ENCODE data around the gene ENO3. TPM values are rescaled to one million over a fixed set of nuclear protein-coding genes. Genes with fewer than 3 reads are reported as not detected.
A peak's percentile ranks its signal among the peaks of the same experiment; 100 is the strongest.

Gene ENO3
- total and polyA plus RNA-seq, 12 donors, result 1.6 to 76.6 (median 5.3) TPM

DNA sequence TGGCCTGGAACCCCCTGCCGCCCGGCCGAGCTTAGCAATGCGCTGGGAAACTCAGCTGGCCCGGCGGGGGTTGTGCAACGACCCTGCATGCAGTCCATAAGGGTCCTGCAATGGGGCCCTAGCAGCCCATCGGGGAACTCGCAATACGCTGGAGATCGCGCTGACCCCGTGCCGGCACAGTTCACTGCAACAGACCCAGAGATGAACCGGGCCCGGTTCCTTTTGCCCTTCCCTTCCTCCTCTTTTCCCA lies 11.4 kb upstream of the ENO3 start:
- Histone ChIP-seq H3K4me1 (replicated peaks in 1 of 2) (peaks cover 17 to 30% of the 10 kb centered on the region in 2 donors), H3K36me3 (replicated peaks in 1 of 2) (peaks cover 0 to 39% of the 10 kb centered on the region in 2 donors), H3K27ac (peak overlapping the region; percentile 49 to 93 (median 90)), H3K9me3 (replicated peaks in 1 of 3) (no peaks in the 10 kb centered on the region), H3K4me3 (peak overlapping the region; percentile 21 to 95 (median 80)), H3K27me3 (no peaks in the 10 kb centered on the region)
- intact Hi-C loops (cut with DNase I), result loop anchor here (5.0 to 10.0 kb wide), 2 partner anchors 45 to 58 kb away; partner anchors contain the start of genes CAMTA2 (in 1 of the 2), INCA1 (in 1 of the 2) and KIF1C (in 1 of the 2)
- peak in 3 of 7 donors; percentile 54 to 73 (median 61) for DNase-seq
- WGBS, 4 donors, result 0 to 1% (median 0%) methylated on average over 1 to 16 of the region's 16 CpGs
- no peak for TF ChIP-seq POLR2A (IDR thresholded peaks at IDR 0.05)
- TF ChIP-seq, protein P1, sequence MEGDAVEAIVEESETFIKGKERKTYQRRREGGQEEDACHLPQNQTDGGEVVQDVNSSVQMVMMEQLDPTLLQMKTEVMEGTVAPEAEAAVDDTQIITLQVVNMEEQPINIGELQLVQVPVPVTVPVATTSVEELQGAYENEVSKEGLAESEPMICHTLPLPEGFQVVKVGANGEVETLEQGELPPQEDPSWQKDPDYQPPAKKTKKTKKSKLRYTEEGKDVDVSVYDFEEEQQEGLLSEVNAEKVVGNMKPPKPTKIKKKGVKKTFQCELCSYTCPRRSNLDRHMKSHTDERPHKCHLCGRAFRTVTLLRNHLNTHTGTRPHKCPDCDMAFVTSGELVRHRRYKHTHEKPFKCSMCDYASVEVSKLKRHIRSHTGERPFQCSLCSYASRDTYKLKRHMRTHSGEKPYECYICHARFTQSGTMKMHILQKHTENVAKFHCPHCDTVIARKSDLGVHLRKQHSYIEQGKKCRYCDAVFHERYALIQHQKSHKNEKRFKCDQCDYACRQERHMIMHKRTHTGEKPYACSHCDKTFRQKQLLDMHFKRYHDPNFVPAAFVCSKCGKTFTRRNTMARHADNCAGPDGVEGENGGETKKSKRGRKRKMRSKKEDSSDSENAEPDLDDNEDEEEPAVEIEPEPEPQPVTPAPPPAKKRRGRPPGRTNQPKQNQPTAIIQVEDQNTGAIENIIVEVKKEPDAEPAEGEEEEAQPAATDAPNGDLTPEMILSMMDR (IDR thresholded peaks at IDR 0.05), result no peak

DNA sequence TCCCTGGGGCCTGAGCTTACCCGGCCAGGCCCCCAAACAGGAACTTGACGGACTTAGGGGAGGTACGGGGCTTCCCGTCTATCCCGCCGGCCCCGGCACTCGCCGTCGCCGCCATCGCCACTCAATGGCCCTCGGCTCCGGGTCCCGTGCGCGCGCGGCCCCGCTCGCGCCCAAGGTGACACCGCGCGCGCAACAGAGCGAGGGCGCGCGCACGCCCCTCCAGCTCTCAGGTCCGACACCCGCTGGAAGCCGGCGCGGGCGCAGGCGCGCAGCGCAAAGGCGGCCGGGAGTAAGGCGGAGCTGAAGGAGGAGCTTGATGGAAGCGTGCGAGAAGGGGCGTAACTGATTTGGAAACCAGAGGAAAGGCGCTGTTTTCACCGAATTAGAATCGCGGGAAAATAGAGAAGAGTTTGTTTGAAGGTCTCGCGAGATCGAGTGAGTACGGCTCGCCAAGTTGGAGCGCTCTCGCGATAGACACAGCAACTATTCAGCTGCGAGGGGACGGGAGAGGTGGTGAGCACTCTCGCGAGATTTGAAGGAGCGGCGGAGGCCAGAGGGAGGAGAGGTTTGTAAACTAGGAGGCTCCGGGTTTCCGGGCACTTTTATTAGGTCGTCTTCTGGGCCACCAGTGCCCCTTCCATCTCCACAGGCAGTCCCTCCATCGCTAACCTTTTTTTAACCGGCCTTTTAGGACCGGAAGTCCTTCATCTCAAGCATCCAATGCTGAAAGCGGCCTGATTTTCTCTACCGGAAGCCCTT lies 10.9 kb upstream of the ENO3 start, which contains the start of the genes RNF167 and SLC25A11:
Gene RNF167, plus strand, starts transcription at position 473 of the 759 bp plus-strand sequence. CDS start 642 bp downstream, outside the sequence.
Gene SLC25A11, minus strand, starts transcription at position 251 of the 759 bp plus-strand sequence. Its CDS starts 136 bp downstream, at position 115.
- peak in 1 of 2 donors; percentile 56 for TF ChIP-seq POLR2A (IDR thresholded peaks at IDR 0.05)
- TF ChIP-seq, protein P1 (IDR thresholded peaks at IDR 0.05), result no peak
- Histone ChIP-seq H3K4me1 (replicated peaks in 1 of 2) (peaks cover 21 to 34% of the 10 kb centered on the region in 2 donors), H3K36me3 (replicated peaks in 1 of 2) (peaks cover 0 to 44% of the 10 kb centered on the region in 2 donors), H3K9me3 (replicated peaks in 1 of 3) (no peaks in the 10 kb centered on the region), H3K27ac (peak within 1 kb of the TSS; percentile 79 to 93 (median 90)), H3K4me3 (peak within 1 kb of the TSS; percentile 50 to 95 (median 80)), H3K27me3 (no peaks in the 10 kb centered on the region)
- intact Hi-C loops (cut with DNase I), result loop anchor here (5.0 to 10.0 kb wide), 2 partner anchors 45 to 57 kb away; partner anchors contain the start of genes CAMTA2 (in 1 of the 2), INCA1 (in 1 of the 2) and KIF1C (in 1 of the 2)
- DNase-seq, result peak; percentile 94 to 99 (median 98)
- 0 to 1% (median 0%) methylated on average over 32 to 72 of the region's 72 CpGs for WGBS, 4 donors

DNA sequence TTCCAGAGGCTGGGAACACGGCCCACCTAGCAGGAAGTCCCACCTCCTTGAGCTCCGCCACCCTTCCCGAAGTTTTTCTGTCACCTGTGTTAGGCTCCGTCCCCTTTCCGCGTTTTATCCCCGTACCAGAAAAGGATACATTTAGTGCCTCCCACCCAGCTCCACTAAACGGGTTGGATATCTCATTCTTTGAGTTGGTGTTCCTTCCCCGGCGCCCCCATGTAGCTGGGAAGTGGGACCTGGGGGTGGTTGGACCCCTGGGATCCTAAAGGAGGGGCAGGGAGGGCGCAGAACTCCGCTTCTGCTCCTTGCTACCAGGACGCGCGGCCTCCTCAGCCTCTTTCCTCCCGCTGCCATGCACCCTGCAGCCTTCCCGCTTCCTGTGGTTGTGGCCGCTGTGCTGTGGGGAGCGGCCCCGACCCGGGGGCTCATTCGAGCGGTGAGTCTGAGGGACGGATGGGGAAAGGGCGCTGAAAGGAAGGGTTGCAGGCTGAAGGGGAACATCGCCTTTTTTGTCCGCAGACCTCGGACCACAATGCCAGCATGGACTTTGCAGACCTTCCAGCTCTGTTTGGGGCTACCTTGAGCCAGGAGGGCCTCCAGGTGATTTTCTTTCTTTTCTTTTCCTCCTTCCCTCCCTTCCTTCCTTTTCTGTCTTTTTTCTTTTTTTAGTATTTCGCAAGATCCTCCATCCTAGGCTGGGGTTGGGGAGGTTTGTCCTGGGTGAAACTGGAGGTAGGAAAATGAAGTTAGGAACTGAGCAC lies 10.2 kb upstream of the ENO3 start:
- H3K27me3 ChIP-seq, result no peaks in the 10 kb centered on the region
- intact Hi-C loops (cut with DNase I), result no loop called here
- peaks cover 0 to 51% of the 10 kb centered on the region in 2 donors for H3K36me3 ChIP-seq (replicated peaks in 1 of 2)
- H3K4me1 ChIP-seq (replicated peaks in 1 of 2), result peaks cover 28 to 41% of the 10 kb centered on the region in 2 donors
- TF ChIP-seq POLR2A (IDR thresholded peaks at IDR 0.05), result no peak
- TF ChIP-seq, protein P1 (IDR thresholded peaks at IDR 0.05), result no peak
- H3K27ac ChIP-seq, result peak overlapping the region; percentile 79 to 93 (median 90)
- peak overlapping the region; percentile 50 to 95 (median 66) for H3K4me3 ChIP-seq
- DNase-seq, result peak in 6 of 7 donors; percentile 79 to 93 (median 88)
- H3K9me3 ChIP-seq (replicated peaks in 1 of 3), result no peaks in the 10 kb centered on the region
- 0 to 2% (median 1%) methylated on average over 20 to 29 of the region's 29 CpGs for WGBS, 4 donors

DNA sequence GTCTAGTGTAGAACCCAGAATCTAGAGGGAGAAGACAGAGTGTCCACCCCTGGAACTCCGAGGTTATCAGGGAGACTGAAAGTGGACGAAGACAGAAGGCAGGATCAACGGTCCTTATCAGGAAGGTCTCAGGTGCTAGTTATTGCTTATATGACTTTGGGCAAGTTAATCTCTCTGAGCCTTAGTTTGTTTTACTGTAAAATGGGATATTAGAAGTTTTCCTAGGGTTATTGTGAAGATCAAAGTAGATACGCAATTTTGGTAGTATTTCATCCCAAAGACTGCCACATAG lies 9.7 kb upstream of the ENO3 start:
- no peaks in the 10 kb centered on the region for H3K27me3 ChIP-seq
- no peak for DNase-seq
- TF ChIP-seq, protein P1 (IDR thresholded peaks at IDR 0.05), result no peak
- TF ChIP-seq POLR2A (IDR thresholded peaks at IDR 0.05), result no peak
- peak overlapping the region in 1 of 4 donors; percentile 81 for H3K4me3 ChIP-seq
- H3K27ac ChIP-seq, result peak overlapping the region in 3 of 5 donors; percentile 23 to 93 (median 79)
- peaks cover 34 to 47% of the 10 kb centered on the region in 2 donors for H3K4me1 ChIP-seq (replicated peaks in 1 of 2)
- intact Hi-C loops (cut with DNase I), result no loop called here
- 29 to 41% (median 40%) methylated on average over 4 of the region's 4 CpGs for WGBS, 4 donors
- peaks cover 0 to 57% of the 10 kb centered on the region in 2 donors for H3K36me3 ChIP-seq (replicated peaks in 1 of 2)
- no peaks in the 10 kb centered on the region for H3K9me3 ChIP-seq (replicated peaks in 1 of 3)
